ENCODE data around the gene ABLIM2. TPM values are rescaled to one million over a fixed set of nuclear protein-coding genes. Genes with fewer than 3 reads are reported as not detected.

ABLIM2 gene
- total RNA-seq, 2 experiments from 2014 or later: 0.76 TPM; not detected in 1

DNA sequence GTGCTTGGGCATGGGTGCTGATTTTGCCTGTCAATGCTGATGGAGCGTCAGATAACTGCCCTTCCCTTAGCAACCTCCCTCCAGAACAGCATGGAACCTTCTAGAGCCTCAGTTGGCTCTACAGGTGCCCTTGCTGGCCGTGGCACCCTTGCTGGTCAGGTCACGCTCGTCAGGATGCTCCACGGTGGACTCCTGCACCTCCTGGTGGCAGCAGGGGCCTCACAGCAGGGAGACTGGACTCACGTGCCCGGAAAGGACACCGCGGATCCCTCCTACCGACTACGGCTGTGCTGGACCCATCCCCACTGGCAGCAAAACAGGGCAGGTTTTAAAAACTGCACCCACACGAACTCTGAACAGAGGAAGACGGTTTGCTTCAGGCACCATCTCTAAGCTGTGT, 136.8 kb downstream of the ABLIM2 start:
- DNase-seq (ENCODE audit: low spot score): no peak
- H3K4me1 ChIP-seq (ENCODE audit: insufficient read depth, low read length, poor library complexity, severe bottlenecking): no peaks in the 10 kb centered on the region
- H3K27ac ChIP-seq (ENCODE audit: low read depth, low read length, poor library complexity, severe bottlenecking): no peak overlapping the region
- H3K4me2 ChIP-seq (ENCODE audit: low read length): no peak overlapping the region
- H3K79me2 ChIP-seq (ENCODE audit: insufficient read depth, low read depth, low read length): no peaks in the 10 kb centered on the region
- H3K36me3 ChIP-seq (ENCODE audit: insufficient read depth, low read length): no peaks in the 10 kb centered on the region
- H2AFZ ChIP-seq (ENCODE audit: low read length): no peak overlapping the region
- ChIA-PET CTCF (ENCODE audit: unreplicated experiment) (no interaction called here), POLR2A (no interaction called here)
- H3K9me2 ChIP-seq (ENCODE audit: insufficient read depth, low read length): no peaks in the 10 kb centered on the region
- H3K4me3 ChIP-seq (ENCODE audit: low read depth, low read length, poor library complexity, severe bottlenecking): no peak overlapping the region
- no peak for TF ChIP-seq EZH2phosphoT487 (IDR thresholded peaks at IDR 0.05; ENCODE audit: borderline replicate concordance, low read depth, low read length)
- TF ChIP-seq, protein P1, sequence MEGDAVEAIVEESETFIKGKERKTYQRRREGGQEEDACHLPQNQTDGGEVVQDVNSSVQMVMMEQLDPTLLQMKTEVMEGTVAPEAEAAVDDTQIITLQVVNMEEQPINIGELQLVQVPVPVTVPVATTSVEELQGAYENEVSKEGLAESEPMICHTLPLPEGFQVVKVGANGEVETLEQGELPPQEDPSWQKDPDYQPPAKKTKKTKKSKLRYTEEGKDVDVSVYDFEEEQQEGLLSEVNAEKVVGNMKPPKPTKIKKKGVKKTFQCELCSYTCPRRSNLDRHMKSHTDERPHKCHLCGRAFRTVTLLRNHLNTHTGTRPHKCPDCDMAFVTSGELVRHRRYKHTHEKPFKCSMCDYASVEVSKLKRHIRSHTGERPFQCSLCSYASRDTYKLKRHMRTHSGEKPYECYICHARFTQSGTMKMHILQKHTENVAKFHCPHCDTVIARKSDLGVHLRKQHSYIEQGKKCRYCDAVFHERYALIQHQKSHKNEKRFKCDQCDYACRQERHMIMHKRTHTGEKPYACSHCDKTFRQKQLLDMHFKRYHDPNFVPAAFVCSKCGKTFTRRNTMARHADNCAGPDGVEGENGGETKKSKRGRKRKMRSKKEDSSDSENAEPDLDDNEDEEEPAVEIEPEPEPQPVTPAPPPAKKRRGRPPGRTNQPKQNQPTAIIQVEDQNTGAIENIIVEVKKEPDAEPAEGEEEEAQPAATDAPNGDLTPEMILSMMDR (conservative IDR thresholded peaks at IDR 0.05; ENCODE audit: low read length): no peak
- no peaks in the 10 kb centered on the region for H3K9me3 ChIP-seq (ENCODE audit: low read length)
- H4K20me1 ChIP-seq (ENCODE audit: insufficient read depth, low read length): no peaks in the 10 kb centered on the region
- BruUV-seq (replicated peaks): no TSS peak
- intact Hi-C loops (cut with micrococcal nuclease; ENCODE audit: unreplicated experiment): no loop called here

GRCh38 chr4:8019396-8020365, 138.9 kb downstream of the ABLIM2 start:
- Histone ChIP-seq H4K20me1 (ENCODE audit: insufficient read depth, low read length) (no peaks in the 10 kb centered on the region), H3K79me2 (ENCODE audit: insufficient read depth, low read depth, low read length) (no peaks in the 10 kb centered on the region), H3K4me2 (ENCODE audit: low read length) (no peak overlapping the region), H3K4me3 (ENCODE audit: low read depth, low read length, poor library complexity, severe bottlenecking) (no peak overlapping the region), H2AFZ (ENCODE audit: low read length) (no peak overlapping the region), H3K36me3 (ENCODE audit: insufficient read depth, low read length) (no peaks in the 10 kb centered on the region), H3K27ac (ENCODE audit: low read depth, low read length, poor library complexity, severe bottlenecking) (no peak overlapping the region), H3K9me2 (ENCODE audit: insufficient read depth, low read length) (no peaks in the 10 kb centered on the region), H3K4me1 (ENCODE audit: insufficient read depth, low read length, poor library complexity, severe bottlenecking) (no peaks in the 10 kb centered on the region), H3K9me3 (ENCODE audit: low read length) (no peaks in the 10 kb centered on the region)
- intact Hi-C loops (cut with micrococcal nuclease; ENCODE audit: unreplicated experiment): no loop called here
- POLR2A ChIA-PET: no interaction called here
- DNase-seq (ENCODE audit: low spot score): no peak
- no TSS peak for BruUV-seq (replicated peaks)
- TF ChIP-seq, protein P1 (conservative IDR thresholded peaks at IDR 0.05; ENCODE audit: low read length): no peak
- TF ChIP-seq EZH2phosphoT487 (IDR thresholded peaks at IDR 0.05; ENCODE audit: borderline replicate concordance, low read depth, low read length): no peak
- CTCF ChIA-PET (ENCODE audit: unreplicated experiment): no interaction called here

DNA sequence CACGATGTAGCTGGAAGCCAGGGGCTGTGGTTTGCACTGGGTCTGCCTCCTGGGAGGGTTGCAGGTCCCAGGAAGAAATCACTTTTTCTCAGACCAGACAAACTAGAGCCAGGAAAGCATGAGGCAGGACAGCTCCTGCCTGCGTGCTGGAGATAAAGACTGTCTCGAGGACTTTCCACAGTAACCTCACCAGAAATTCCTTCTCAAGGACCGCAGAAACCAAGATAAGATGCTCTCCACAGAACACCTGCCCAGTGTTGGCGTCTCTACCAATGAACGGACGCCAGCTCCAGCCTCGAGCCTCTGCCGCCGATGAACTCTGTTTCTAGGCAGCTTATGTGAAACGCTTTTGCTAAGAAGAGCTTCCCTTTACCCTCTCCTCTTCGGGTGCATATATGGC, 142.1 kb downstream of the ABLIM2 start:
- Histone ChIP-seq H2AFZ (ENCODE audit: low read length) (no peak overlapping the region), H4K20me1 (ENCODE audit: insufficient read depth, low read length) (no peaks in the 10 kb centered on the region), H3K9me2 (ENCODE audit: insufficient read depth, low read length) (no peaks in the 10 kb centered on the region), H3K4me3 (ENCODE audit: low read depth, low read length, poor library complexity, severe bottlenecking) (no peak overlapping the region), H3K4me2 (ENCODE audit: low read length) (no peak overlapping the region), H3K36me3 (ENCODE audit: insufficient read depth, low read length) (no peaks in the 10 kb centered on the region), H3K4me1 (ENCODE audit: insufficient read depth, low read length, poor library complexity, severe bottlenecking) (no peaks in the 10 kb centered on the region), H3K79me2 (ENCODE audit: insufficient read depth, low read depth, low read length) (no peaks in the 10 kb centered on the region), H3K27ac (ENCODE audit: low read depth, low read length, poor library complexity, severe bottlenecking) (no peak overlapping the region), H3K9me3 (ENCODE audit: low read length) (no peaks in the 10 kb centered on the region)
- intact Hi-C loops (cut with micrococcal nuclease; ENCODE audit: unreplicated experiment): no loop called here
- TF ChIP-seq, protein P1 (conservative IDR thresholded peaks at IDR 0.05; ENCODE audit: low read length): no peak
- no peak for TF ChIP-seq EZH2phosphoT487 (IDR thresholded peaks at IDR 0.05; ENCODE audit: borderline replicate concordance, low read depth, low read length)
- BruUV-seq (replicated peaks): no TSS peak
- ChIA-PET POLR2A (no interaction called here), CTCF (ENCODE audit: unreplicated experiment) (no interaction called here)
- DNase-seq (ENCODE audit: low spot score): no peak
